Measurements from ENCODE around the gene ARHGAP40.

The ARHGAP40 gene

DNA sequence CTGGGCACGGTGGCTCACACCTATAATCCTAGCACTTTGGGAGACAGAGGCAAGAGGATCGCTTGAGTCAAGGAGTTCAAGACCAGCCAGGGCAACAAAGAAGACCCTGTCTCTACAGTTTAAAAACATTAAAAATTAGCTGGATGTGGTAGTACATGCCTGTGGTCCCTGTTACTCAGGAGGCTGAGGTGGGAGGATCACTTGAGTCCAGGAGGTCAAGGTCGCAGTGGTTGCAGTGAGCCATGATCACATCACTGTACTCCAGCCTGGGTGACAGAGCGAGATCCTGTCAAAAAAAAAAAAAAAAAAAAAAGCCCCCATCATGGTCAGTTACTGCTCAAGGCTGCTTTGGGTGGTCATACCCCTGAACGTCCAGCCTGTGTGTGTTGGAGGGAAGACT, 55.8 kb downstream of the ARHGAP40 start:
- no peak for DNase-seq

DNA sequence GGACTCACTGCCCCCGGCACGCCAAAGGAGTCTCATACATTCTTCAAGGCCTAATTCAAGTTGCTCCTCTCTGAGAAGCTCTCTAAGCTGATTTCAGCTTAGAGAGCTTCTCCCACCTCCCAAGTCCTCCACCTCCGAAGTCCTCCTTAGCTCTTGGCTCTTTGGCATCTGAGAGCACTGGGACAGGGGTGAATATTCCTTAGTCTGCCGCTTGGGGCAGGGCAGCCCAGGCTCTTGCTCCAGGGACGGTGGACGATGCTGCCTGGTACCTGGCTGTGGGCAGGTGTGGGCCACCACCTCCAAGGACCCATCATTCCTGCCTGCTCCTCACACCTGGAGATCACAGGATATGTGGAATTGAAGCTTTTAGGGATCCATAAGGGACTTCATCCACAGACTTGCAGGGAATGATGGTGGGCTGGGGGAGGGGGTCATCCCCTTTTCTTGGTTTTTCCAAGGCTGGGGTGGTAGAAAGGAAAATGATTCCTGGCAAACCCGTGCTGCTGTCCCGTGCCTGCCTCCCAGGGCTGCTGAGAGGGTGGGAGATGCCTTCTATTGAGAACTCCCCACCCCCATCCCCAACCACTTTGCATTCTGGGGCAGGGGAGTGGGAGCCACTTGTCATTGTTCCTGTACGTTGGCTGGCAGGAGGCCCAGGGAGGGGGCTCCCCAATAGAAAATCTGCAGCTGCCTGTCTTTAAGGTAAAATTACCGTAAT, 57.4 kb downstream of the ARHGAP40 start:
- peak; percentile 25 to 95 (median 84) for DNase-seq

DNA sequence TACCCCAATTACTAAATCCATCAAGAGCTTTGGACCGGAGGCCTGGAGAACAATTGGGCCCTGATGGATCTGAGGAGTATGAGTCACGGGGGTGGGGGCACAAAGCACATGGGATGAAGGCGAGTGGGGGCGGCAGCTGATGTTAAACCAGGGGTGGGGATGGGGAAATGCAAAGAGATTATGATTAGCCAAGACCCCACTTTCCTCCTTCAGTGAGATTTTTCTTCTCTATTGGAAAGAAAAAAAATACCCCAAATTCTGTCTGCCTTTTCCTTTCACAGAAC, 57.9 kb downstream of the ARHGAP40 start:
- no peak for DNase-seq

DNA sequence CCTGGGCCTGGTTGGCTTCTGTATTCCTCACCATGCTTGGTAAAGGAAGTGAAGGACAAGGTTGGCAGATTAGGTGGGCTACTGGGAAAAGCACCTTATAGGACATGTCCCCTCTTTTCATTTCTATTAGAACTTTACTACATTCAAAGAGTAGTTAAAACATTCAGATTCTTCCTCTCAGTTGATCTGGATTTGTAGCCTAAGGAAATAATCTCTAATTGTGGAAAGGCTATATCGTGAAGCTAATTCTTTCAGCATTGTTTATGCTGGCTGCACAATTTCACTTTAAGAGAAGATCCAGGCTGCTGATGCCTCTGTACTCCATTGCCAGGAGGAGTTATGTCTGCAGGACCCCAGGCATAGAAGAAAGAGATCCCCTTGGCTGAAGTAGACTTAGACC, 58.8 kb downstream of the ARHGAP40 start:
- no peak for DNase-seq

DNA sequence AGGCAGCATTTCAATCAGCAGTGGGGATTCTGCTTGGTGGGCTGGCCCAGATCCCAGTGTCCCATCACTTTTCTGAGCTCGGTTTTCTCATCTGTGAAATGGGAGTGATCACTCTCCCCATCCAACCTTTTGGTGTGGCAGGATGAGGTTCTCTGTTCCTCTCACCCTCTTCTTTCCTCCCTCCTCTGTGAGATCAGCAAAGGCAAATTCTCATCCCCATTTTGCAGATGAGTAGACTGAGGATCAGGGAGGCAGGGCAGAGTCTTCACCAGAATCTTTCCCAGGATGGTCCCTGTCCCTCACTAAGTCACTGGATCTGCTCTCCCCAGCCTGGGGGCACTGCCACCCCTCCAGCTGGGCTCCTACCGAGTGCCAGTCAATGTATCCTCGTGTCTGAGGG, 62.1 kb downstream of the ARHGAP40 start:
- DNase-seq: no peak

DNA sequence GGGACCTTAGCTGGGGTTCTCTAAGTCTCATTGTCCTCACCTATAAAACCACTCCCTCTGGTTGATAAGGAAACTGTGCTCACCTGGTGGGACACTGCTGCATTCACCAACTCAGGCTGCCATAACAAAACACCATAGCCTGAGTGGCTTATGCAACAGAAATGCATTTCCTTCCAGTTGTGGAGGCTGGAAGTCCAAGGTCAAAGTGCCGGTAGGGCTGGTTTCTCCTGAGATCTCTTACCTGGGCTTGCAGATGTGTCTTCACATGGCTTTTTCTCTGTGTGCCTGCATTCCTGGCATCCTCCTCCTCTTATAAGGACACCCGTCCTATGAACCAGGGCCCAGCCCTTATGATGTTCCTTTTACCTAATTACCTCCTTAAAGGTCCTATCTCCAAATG, 62.7 kb downstream of the ARHGAP40 start:
- DNase-seq: no peak

DNA sequence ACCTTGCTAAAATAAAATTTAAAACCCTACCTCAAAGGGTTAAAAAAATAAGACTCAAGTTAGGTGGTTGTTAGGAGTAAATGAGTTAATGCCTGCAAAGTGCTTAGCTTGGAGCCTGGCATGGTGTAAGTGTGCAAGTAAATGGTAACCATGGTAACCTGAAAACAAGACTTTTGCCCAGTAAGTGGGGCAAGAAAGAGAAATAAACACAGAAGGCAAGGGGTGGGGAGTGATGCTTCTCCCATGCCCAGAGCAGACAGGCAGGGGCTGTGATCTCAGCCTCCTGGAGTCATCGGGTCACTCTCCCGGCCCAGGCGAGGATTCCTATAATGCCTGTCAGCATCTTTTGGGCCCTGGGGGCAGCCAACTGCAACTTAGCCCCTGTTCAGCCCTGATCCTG, 63.5 kb downstream of the ARHGAP40 start:
- DNase-seq: peak in 1 of 3 experiments; percentile 46

DNA sequence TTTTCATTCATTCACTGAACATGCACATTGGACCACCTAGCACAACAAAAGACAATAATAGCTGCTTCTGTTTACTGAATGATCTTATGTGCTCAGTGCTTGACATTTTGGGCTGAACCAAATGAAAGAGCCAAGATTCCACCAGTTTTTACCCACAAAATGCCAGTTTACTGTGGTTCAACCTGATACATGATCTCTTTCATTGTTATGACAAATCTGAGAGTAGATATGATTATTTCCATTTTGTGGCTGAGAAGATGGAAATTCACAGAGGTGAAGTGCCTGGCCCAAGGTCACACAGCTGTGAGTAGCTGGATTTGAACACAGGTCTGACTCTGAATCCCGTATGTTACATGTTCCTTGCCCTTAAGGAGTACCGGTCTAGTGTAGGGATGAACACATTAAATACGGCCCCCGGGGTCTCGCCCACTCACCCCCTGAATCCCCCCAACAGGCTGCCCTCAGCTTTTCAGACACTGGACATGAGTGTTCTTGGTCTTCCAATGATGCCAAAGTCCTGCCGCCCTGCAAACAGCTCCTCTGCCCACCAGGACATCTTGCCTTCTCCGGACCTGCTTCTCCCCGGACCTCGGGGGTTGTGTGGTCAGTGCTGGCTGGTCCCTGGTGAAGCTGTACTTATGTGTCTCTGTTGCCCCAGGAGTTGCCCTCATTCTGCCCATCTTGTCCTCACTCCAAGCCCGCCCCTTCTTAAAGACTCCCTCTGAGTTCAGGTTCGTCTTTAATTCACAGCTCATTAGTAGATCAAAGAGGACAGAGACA, 64.1 kb downstream of the ARHGAP40 start:
- DNase-seq: no peak

DNA sequence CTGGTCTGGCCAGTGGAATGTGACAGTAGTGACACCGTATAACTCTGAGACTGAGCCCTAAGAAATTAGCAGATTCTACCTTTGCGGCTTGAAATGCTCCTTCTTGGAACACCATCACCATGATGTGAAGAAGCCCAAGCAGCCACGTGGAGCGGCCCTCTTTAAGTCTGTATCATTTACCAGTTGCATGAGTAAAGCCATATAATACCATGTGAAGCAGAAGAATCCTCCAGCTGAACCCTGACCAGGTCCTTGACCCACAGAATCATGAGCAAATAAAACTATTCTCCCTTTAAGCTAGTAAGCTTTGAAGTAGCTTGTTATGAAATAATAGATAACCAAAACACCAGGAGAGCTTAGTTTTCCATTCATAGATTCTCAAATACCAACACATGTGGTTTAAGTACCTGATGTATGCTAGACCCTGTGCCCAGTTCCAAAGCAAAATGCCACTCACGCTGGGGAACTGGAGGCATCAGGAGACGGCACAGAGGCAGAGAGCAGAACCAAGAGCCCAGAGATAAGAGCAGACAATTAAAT, 65.9 kb downstream of the ARHGAP40 start:
- peak in 1 of 3 experiments; percentile 43 for DNase-seq

DNA sequence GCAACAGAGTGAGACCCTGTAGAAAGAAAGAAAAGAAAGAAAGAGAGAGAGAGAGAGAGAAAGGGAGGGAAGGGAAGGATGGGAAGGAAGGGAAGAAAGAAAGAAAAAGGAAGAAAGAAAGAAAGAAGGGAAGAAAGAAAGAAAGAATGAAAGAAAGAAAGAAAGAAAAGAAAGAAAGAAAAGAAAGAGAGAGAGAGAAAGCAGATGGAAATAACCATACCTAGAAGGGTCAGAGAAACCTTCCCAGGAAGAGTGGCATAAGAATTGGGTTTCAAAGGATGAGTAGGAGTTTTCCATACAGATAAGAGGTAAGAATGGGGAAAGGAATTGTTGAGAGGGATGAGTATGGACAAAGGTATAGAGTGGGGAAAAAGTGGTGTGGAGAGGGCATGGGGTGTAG, 68.1 kb downstream of the ARHGAP40 start:
- DNase-seq: no peak

DNA sequence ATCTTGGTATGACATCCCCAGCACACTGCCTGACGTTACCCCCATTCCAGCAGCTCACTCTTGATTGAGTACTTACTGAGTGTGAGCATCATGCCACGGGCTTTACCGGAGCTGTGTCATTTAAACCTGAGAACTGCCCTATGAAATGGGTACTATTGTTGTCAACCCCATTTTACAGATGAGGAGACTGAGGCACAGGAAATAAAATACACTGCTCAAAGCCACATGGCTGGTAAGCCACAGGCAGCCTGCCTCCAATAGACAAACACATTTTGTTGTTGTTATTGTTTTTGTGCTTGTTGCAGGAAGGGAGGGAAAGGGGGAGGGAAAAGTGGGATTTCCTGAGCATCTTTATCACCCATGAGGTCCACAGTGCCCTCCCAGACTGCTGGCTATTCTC, 69.2 kb downstream of the ARHGAP40 start:
- no peak for DNase-seq

DNA sequence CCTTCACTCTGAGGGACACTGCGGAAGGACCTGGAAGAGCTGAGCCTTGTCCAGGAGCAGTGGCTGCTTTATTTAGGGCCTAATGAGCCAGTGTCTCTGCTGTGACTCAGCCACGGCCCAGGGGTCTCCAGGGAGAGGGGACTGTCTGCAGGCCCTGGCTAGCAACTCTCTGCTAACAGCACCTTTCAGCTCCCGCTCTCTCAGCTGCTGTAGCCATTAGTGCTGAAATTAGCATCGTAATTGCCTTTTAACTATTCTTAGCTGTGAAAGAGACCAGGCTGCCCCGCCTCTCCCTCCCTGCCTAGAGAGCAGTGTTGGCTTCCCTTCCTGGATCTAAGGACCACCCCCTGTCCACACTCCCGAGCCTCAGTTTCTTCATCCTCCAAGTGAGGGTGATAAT, 69.6 kb downstream of the ARHGAP40 start:
- DNase-seq: peak; percentile 4 to 94 (median 80)

DNA sequence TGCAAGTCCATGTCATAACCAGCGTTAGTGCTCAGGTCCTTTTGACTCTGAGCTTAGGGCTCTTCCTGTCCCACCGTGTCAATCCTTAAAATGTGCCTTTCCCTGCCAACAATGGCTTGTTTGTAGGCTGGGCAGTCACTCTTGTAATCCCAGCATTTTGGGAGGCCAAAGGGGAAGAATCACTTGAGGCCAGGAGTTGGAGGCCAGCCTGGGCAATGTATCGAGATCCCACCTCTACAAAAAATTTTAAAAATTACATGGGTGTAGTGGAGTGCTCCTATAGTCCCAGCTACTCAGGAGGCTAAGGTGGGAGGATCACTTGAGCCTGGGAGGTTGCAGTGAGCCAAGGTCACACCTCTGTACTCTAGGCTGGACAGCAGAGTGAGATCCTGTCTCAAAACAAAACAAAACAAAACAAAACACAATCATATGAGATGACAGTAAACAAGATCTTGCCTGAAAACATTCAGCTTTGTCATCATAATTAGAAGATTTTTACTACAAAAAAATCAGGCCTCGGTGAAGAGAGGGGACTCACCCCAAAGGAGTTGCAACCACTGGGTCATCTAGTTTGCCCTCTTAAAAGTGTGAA, 70.2 kb downstream of the ARHGAP40 start:
- no peak for DNase-seq

DNA sequence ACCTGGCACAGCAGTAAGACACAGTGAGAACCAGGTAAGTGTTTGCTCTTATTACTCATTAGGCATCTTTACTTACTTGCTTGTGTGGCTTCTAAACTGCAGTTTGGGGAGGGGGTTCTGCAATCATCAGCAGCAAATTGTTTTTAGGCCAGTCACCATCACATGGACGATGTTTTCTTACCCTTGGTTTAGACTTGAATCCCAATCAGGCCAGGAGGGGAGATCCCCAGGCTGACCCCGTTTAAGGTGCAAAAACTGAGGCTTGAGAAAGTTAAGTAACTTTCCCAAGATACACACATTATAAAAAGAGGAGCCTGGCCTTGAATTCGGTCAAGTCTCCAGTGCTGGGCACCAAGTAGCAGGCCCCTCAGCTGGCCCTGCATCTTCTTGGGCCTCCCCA, 70.9 kb downstream of the ARHGAP40 start:
- no peak for DNase-seq

DNA sequence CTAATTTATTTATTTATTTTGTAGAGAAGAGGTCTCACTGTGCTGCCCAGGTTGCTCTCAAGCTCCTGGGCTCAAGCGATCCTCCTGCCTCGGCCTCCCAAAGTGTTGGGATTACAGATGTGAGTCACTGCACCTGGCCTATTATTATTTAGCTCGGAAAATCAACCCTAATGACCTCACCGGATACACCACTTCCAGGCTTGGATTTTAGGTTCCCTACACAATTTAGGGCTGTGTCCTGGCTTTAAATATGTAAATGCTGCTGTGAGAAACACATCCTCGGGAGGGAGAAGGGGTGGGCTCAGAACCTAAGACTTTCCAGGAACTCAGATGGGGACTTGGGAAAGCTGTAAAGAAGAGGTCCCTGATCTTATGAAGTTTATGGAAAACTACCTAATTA, 71.7 kb downstream of the ARHGAP40 start:
- DNase-seq: peak in 1 of 3 experiments; percentile 45

DNA sequence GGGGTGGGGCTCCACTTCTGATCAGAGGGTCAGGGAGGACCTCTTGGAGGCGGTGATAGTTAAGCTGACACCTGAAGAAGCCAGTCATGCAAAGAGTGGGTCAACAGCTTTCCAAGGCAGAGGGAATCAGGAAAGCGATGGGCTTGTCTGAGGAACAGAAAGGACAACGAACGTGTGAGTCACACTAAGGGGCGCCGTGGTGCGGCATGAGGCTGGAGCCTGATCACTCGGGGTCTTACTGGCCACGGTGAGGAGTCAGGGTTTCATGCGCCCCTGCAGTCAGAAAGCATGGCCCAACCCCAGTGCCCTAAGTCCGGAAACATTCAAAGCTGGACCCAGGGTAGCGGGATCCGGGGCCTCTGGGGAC, 72.1 kb downstream of the ARHGAP40 start:
- peak in 2 of 3 experiments; percentile 75 to 78 for DNase-seq

DNA sequence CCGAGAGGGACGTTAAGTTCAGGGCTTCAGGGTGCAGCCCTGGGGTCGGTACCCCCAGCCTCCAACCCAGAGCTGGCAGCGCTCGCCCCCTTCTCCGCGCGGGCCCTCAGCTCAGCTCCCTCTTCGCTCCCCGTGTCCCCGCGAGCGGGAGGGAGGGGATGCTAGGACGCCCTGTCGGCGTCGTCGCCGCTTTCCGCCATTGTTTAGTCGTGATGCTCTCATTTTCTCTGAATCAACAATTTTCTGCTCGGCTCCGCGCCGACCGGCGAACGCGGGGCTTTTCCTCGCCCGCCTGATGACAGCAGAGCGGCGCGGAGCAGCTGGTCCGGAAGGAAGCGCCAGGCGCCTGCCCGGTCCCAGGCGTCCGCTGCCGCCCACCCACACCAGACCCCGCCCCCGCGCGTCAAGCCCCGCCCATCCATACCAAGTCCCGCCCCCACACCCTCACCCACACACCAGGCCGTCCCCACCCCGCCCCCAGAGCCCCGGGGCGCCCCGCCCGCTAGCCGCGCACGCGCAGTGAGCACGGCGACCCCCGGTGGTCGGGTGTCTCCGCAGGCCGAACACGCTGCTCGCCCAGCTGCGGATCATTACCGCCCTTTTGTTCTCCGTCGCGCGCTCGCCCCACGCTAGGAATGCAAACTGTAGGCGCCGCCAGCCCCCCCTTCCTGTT, 72.6 kb downstream of the ARHGAP40 start:
- peak; percentile 19 to 82 (median 77) for DNase-seq

DNA sequence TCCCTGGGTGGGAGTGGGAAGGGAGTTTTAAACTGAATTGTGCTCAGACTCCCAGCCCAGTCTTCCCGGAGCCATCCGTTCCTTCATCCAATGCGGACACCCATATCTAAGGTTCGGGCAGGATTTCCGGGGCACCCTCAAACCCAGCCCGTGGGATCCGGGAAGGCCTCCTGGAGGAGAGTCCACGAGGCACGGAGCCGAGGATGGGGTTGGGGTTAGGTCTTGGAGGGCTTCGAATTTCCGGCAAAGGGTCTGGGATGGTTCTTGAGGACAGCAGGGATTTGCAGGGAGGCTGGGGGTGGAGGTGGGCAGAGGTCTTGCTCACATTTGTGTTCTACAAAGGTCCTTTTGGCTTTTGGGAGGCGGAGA, 73.1 kb downstream of the ARHGAP40 start:
- DNase-seq: no peak

DNA sequence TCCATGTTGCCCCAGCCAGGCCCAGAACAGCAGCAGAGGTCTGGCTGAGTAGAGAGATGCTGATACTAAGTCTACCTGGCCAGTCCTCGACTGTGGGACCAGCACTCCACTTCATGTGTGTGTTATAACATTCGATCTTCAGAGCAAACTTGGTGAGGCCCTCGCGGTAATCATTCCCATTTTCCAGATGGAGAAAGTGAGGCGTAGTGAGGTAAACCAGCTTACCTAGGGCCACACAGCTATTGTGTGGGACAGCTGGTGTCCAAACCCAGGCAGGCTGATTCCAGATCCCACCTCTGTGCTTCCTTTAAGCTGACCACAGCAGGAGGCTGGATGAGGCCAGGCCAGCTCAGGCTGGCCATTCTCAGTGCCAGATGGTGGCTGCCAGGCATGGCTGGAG, 75.0 kb downstream of the ARHGAP40 start:
- no peak for DNase-seq

DNA sequence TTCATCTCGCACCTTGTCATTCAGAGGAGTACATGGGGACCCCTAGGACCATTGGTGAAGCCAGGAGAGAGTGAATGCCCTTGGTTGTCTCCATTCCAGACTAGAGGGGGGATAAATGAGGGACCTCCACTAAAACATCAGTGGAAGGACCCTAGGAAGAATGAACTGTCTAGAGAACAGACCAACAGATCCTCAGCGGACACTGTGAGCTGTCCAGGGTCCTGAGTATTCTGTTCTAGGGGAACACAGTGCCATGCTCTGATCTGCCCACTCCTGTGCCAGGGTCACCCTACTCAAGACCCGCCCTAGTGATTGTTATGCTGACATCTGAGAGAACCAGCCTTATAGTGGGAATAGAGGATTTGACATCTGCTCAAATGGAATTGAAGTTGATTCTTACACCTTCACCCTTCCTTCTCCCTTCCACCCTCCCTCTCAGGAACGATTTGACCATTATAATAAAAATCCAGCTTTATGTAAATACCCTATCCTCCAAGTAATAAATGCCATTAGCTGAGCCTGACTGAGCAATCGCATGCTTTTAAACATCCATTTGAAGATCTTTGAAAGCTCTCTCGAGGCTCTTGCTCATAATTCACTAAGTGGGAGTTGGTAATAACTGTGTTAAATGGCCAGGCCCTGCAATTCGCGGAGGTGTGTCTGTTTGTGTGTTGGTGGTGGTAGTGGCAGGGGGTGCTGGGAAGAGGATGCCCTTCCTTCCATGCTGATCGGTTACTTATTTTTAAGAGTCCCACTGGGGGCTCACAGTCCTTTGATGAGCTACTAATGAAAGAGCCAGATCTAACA, 79.1 kb downstream of the ARHGAP40 start:
- peak in 2 of 3 experiments; percentile 66 to 80 for DNase-seq

DNA sequence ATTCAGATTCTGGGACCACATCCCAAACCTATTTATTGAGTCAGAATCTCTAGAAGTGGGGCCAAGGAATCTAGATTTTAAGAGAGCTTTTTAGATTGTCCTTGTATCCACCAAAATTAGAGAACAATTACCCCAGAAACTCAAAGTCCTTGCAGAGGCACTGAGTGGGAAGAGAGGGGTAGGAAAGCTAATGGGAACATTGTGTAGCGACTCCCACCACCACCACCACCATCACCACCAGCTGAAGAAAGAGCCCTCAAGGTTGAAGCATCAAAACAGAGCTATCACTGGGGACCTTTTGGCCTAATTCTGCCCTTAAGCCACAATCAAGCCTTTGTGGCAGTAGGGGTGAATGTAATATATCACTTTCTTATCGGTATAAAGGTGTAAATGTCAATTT, 83.7 kb downstream of the ARHGAP40 start:
- DNase-seq: no peak

DNA sequence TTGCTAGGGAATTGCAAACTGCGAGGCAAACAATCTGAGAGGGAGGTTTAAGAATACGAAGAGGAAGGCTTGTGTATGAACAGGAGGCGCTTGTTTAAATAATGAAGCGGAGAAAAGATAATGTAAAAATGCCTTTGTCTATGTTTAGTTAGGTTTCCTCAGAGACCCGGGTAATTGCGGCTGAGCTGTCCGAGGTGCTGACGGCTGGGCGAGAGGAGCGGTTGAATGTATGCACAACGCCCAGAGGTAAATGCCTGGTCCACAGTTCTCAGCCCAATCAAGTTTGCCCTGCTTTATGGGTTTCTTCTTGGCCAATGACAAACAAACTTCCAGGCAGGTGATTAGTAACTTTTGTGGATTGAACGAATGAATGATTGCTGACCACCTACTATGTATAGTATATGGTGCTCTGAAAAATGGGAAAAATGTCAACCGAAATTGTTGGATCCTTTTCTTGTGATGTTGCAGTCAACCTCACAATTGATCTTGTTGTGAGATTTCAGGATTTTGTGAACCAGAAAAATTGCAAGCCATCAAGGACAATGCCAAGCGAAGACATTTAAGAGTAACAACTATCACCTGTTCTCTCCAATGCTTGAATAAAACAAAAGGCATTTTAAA, 84.4 kb downstream of the ARHGAP40 start:
- DNase-seq: no peak

Data from NCI-H1417 (cell line).